C4-2B (cell line): ENCODE data around the gene NADSYN1.

Experiments used
- ZFX ChIP-seq: fragments of 450-650 bp; IDR thresholded peaks from 2 replicates; pipeline ENCODE4 v1.6.1; 2017
- TF ChIP-seq, protein P1 (sequence below): fragments of 450-650 bp; conservative IDR thresholded peaks from 2 replicates; pipeline ENCODE4 v1.5.1; 2017; ENCODE audit warnings: mild to moderate bottlenecking

DNA sequence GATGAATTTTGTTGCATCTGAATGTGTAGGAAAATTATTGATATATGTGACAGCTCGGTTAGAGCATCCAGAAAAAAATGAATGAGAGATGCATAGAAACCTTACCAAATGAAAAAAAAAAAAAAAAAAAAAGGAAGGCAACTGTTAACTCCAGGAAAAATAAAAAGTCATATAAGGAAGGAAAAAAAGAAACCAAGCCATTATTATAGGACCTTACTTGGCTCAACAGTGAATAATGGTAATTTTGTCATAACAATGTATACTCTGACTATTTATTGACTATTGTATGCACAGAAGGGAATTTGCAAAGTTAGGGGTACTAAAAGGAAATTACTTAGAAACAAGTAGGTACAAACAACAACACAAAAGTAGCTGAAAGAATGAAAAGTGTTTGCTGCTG, 6.9 kb upstream of the NADSYN1 start:
- TF ChIP-seq, protein P1, sequence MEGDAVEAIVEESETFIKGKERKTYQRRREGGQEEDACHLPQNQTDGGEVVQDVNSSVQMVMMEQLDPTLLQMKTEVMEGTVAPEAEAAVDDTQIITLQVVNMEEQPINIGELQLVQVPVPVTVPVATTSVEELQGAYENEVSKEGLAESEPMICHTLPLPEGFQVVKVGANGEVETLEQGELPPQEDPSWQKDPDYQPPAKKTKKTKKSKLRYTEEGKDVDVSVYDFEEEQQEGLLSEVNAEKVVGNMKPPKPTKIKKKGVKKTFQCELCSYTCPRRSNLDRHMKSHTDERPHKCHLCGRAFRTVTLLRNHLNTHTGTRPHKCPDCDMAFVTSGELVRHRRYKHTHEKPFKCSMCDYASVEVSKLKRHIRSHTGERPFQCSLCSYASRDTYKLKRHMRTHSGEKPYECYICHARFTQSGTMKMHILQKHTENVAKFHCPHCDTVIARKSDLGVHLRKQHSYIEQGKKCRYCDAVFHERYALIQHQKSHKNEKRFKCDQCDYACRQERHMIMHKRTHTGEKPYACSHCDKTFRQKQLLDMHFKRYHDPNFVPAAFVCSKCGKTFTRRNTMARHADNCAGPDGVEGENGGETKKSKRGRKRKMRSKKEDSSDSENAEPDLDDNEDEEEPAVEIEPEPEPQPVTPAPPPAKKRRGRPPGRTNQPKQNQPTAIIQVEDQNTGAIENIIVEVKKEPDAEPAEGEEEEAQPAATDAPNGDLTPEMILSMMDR: no peak
- no peak for TF ChIP-seq ZFX
